OCI-LY3 (cell line): ENCODE data around the gene CCDC68.

Experiments
- EZH2phosphoT487 ChIP-seq: fragments of 200-600 bp; shearing (Covaris generic); IDR thresholded peaks from 2 replicates; pipeline ENCODE4 v1.6.1; 2018; ENCODE audit warnings: antibody characterized with exemption, mixed run types, low read depth
- TF ChIP-seq, protein P1 (sequence below): fragments of 200-600, 300-600 bp; sonication (generic); IDR thresholded peaks from 2 replicates; pipeline ENCODE4 v1.5.1; 2014; ENCODE audit warnings: antibody characterized with exemption, low read length, low read depth

DNA sequence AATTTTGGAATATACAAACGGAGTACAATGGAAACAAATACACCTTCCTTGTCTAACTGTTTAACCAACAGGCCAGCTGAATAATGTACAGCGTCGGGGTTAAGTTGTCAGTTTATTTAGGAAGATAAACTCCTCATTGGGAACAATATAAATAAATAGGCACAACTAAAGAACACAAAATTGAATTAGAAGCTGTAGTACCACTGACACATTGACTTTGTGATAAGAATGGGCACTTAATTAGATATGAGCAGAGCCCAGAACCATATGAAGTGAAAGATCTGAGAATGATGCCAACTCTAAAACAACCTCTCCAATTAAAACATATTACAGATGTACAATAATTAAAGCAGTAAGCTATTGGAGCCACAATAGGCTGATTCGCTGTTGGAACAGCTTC, 44.4 kb downstream of the CCDC68 start:
- TF ChIP-seq, protein P1, sequence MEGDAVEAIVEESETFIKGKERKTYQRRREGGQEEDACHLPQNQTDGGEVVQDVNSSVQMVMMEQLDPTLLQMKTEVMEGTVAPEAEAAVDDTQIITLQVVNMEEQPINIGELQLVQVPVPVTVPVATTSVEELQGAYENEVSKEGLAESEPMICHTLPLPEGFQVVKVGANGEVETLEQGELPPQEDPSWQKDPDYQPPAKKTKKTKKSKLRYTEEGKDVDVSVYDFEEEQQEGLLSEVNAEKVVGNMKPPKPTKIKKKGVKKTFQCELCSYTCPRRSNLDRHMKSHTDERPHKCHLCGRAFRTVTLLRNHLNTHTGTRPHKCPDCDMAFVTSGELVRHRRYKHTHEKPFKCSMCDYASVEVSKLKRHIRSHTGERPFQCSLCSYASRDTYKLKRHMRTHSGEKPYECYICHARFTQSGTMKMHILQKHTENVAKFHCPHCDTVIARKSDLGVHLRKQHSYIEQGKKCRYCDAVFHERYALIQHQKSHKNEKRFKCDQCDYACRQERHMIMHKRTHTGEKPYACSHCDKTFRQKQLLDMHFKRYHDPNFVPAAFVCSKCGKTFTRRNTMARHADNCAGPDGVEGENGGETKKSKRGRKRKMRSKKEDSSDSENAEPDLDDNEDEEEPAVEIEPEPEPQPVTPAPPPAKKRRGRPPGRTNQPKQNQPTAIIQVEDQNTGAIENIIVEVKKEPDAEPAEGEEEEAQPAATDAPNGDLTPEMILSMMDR = no peak
- no peak for TF ChIP-seq EZH2phosphoT487
